Vagina (tissue), 2 donors: Measurements from ENCODE around the gene RGS14. TPM values are rescaled to one million over a fixed set of nuclear protein-coding genes. Genes with fewer than 3 reads are reported as not detected.

Experiments used
- DNase-seq, 2 donors: peaks; one replicate each; pipeline ENCODE4 v3.0.0-alpha.2; 2017; ENCODE audit errors: extremely low spot score in 2 of 2
- H3K27ac ChIP-seq: fragments of 200-600 bp; sonication (generic); one replicate; pipeline ENCODE4 v1.5.1; 2019
- H3K27me3 ChIP-seq: fragments of 200-600 bp; sonication (generic); one replicate; pipeline ENCODE4 v1.5.1; 2019
- H3K36me3 ChIP-seq, 2 donors: fragments of 200-600 bp; sonication (generic); one replicate each; pipeline ENCODE4 v1.5.1; 2017 to 2019
- H3K4me1 ChIP-seq: fragments of 200-600 bp; sonication (generic); one replicate; pipeline ENCODE4 v1.5.1; 2019
- H3K4me3 ChIP-seq, 2 donors: fragments of 200-600 bp; sonication (generic); 1 replicate in 1 of 2; 2 replicates in 1 of 2; pipeline ENCODE4 v1.5.1; 2016 to 2019
- H3K9me3 ChIP-seq: fragments of 200-600 bp; sonication (generic); one replicate; pipeline ENCODE4 v1.5.1; 2019
- CTCF ChIP-seq, 3 experiments: fragments of 450-650 bp in 2 of 3; fragments of 200-600 bp in 1 of 3; sonication (generic) in 1 of 3; IDR thresholded peaks; one replicate each; pipeline ENCODE4 v1.5.1; 2017 to 2019; ENCODE audit warnings: antibody characterized with exemption in 3 of 3, mild to moderate bottlenecking in 2 of 3, moderate library complexity in 2 of 3
- POLR2A ChIP-seq, 2 donors: fragments of 450-650 bp; IDR thresholded peaks; one replicate each; pipeline ENCODE4 v1.6.1; 2017; ENCODE audit warnings: antibody characterized with exemption in 2 of 2, mild to moderate bottlenecking in 2 of 2, moderate library complexity in 2 of 2
- POLR2AphosphoS5 ChIP-seq, 2 donors: sonication (generic); formaldehyde crosslinking; IDR thresholded peaks; one replicate each; pipeline ENCODE4 v1.9.0; 2017; ENCODE audit warnings: antibody characterized with exemption in 2 of 2, mild to moderate bottlenecking in 2 of 2, low read depth in 1 of 2; ENCODE audit not compliant: insufficient read depth in 1 of 2
- intact Hi-C: fragments of 100-400 bp; cut with DNase I; formaldehyde crosslinking; loops from one replicate; pipeline ENCODE4 v1.15.1; 2023
- total RNA-seq: library from RNA; depleted of rRNA; stranded (reverse); fragments of >200 nt; gene quantifications from one replicate; pipeline ENCODE4 v1.2.3, GENCODE V29; 2016

Gene RGS14
- total RNA-seq, 1 donor from 2014 or later = 49.1 TPM

GRCh38 chr5:177310757-177311391 lies 46.9 kb upstream of the RGS14 start:
- peak overlapping the region; percentile 44 to 48 for H3K4me3 ChIP-seq
- no peak for TF ChIP-seq CTCF (IDR thresholded peaks at IDR 0.05)
- TF ChIP-seq POLR2AphosphoS5 (IDR thresholded peaks at IDR 0.05; ENCODE audit: insufficient read depth in 1 of 2, low read depth in 1 of 2) = no peak
- no peak for TF ChIP-seq POLR2A (IDR thresholded peaks at IDR 0.05)
- peaks cover 33% of the 10 kb centered on the region for H3K4me1 ChIP-seq
- no peak for DNase-seq
- no peak overlapping the region for H3K27ac ChIP-seq
- H3K36me3 ChIP-seq = no peaks in the 10 kb centered on the region
- no peaks in the 10 kb centered on the region for H3K27me3 ChIP-seq
- H3K9me3 ChIP-seq = no peaks in the 10 kb centered on the region
- intact Hi-C loops = loop anchor here (10.0 kb wide), 1 partner anchor 144 kb away; no protein-coding TSS in a partner anchor

DNA sequence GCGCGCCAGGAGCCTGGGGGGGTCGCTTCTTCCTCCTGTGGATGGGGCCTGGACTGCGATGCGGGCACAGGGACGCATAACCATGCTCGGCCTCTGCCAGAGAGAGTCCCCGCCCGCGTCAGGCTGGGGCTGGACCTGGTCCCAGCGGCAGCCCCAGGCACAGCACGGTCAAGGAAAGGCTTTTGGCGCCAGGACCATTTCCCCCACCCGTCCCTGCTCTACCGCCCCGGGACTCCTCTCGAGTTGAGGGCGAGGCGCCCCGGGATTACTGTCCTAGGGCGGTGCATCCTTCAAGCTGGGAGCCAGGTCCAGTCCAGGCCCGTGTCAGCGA lies 46.4 kb upstream of the RGS14 start:
- TF ChIP-seq POLR2AphosphoS5 (IDR thresholded peaks at IDR 0.05; ENCODE audit: insufficient read depth in 1 of 2, low read depth in 1 of 2) (no peak), POLR2A (IDR thresholded peaks at IDR 0.05) (no peak), CTCF (IDR thresholded peaks at IDR 0.05) (no peak)
- no peak for DNase-seq

GRCh38 chr5:177311723-177312648 lies 45.7 kb upstream of the RGS14 start, which contains the start of gene MXD3:
TSS of gene MXD3 (minus strand) at chr5:177311898. CDS start at chr5:177311830, 68 bp downstream.
- H3K4me1 ChIP-seq = peaks cover 25% of the 10 kb centered on the region
- no peaks in the 10 kb centered on the region for H3K36me3 ChIP-seq
- no peak within 1 kb of the TSS for H3K27ac ChIP-seq
- intact Hi-C loops = loop anchor here (2.0 to 10.0 kb wide), 2 partner anchors 143 to 185 kb away; partner anchors contain the start of gene PDLIM7
- TF ChIP-seq POLR2A (IDR thresholded peaks at IDR 0.05) = no peak
- no peak for TF ChIP-seq CTCF (IDR thresholded peaks at IDR 0.05)
- peak in 1 of 2 donors; percentile 37 for TF ChIP-seq POLR2AphosphoS5 (IDR thresholded peaks at IDR 0.05; ENCODE audit: insufficient read depth in 1 of 2, low read depth in 1 of 2)
- peak within 1 kb of the TSS; percentile 44 to 48 for H3K4me3 ChIP-seq
- H3K9me3 ChIP-seq = no peaks in the 10 kb centered on the region
- no peaks in the 10 kb centered on the region for H3K27me3 ChIP-seq
- no peak for DNase-seq

More for the DNA sequence above, 46.4 kb upstream of the RGS14 start:
- Histone ChIP-seq H3K36me3 (no peaks in the 10 kb centered on the region), H3K4me3 (peak overlapping the region; percentile 44 to 48), H3K9me3 (no peaks in the 10 kb centered on the region), H3K27ac (no peak overlapping the region), H3K4me1 (peaks cover 28% of the 10 kb centered on the region), H3K27me3 (no peaks in the 10 kb centered on the region)
- intact Hi-C loops = loop anchor here (10.0 kb wide), 1 partner anchor 143 kb away; no protein-coding TSS in a partner anchor

DNA sequence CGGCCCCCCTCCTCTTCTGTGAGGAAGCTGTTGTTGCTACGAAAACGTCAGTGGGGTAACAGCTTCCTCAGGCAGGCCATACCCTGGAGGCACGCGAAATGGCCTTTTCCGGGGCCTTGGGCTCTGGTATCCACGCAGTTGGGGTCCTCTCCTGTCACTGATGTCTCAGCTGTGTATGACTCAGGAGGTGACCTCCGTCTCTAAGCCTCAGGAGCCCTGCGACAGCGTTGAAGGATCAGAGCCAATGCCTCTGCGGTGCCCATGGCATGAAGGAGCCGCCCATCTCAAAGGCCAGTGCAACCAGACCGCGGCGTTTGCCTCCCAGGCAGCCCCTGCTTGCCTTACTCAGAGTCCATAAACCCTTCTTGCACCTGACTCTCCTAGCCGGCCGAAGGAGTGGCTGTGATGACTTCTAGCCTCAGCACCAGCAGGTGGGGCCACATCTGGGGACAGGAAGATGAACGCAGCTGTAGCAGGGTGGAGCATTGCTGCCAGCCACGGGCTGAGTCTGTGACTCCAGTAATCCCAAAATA lies 45.0 kb upstream of the RGS14 start:
- intact Hi-C loops = loop anchor here (2.0 to 10.0 kb wide), 2 partner anchors 142 to 184 kb away; partner anchors contain the start of gene PDLIM7
- no peak for DNase-seq
- peak overlapping the region; percentile 44 to 48 for H3K4me3 ChIP-seq
- no peaks in the 10 kb centered on the region for H3K36me3 ChIP-seq
- TF ChIP-seq POLR2AphosphoS5 (IDR thresholded peaks at IDR 0.05; ENCODE audit: insufficient read depth in 1 of 2, low read depth in 1 of 2) (no peak), CTCF (IDR thresholded peaks at IDR 0.05) (no peak), POLR2A (IDR thresholded peaks at IDR 0.05) (no peak)
- H3K27ac ChIP-seq = no peak overlapping the region
- H3K27me3 ChIP-seq = no peaks in the 10 kb centered on the region
- no peaks in the 10 kb centered on the region for H3K9me3 ChIP-seq
- peaks cover 25% of the 10 kb centered on the region for H3K4me1 ChIP-seq
